ENCODE data around the gene XKR3. TPM values are rescaled to one million over a fixed set of nuclear protein-coding genes. Genes with fewer than 3 reads are reported as not detected.

The XKR3 gene
- total and polyA plus RNA-seq, 2 experiments from 2014 or later = not detected

DNA sequence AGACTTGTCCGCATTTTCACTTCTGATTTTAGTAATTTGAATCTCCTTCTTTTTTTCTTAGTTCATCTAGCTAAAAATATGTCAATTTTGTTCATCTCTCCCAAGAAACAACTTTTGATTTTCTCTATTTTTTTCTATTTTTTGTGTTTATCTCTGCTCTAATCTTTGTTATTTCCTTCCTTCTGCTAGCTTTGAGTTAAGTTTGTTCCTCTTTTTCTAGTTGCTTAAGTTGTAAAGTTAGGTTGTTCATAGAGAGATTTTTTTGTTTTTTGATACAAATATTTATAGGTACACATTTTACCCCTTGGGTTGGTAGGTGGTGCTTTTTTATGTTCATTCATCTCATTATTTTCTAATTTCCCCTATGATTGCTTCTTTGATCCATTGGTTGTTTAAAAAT lies 22.1 kb upstream of the XKR3 start:
- no peak overlapping the region for H3K4me3 Mint-ChIP-seq
- DNase-seq (ENCODE audit: low spot score) (no peak), ATAC-seq (no peak)
- H3K36me3 Mint-ChIP-seq (ENCODE audit: low read depth) = peaks cover 7% of the 10 kb centered on the region; the same call in 2 of the 3 replicates
- Histone ChIP-seq H3K9me2 (ENCODE audit: insufficient read depth) (0 out of 2 replicates have a peak, but pooled peaks cover 3% of the 10 kb centered on the region), H3K4me1 (ENCODE audit: insufficient read depth) (no peaks in the 10 kb centered on the region; the same call in 1 of the 2 replicates), H3K27ac (ENCODE audit: low read depth) (no peak overlapping the region), H3F3A (replicated peaks; ENCODE audit: low read depth) (no peaks in the 10 kb centered on the region), H2AFZ (no peak overlapping the region), H4K20me1 (replicated peaks; ENCODE audit: insufficient read depth) (no peaks in the 10 kb centered on the region), H3K36me3 (ENCODE audit: insufficient read depth) (no peaks in the 10 kb centered on the region), H3K4me2 (no peak overlapping the region), H3K27me3 (ENCODE audit: insufficient read depth) (no peaks in the 10 kb centered on the region), H3K79me2 (replicated peaks; ENCODE audit: insufficient read depth) (no peaks in the 10 kb centered on the region), H3K4me3 (no peak overlapping the region)
- H3K9me3 Mint-ChIP-seq = peaks cover 56% of the 10 kb centered on the region
- TF ChIP-seq ZNF114 (CRISPR knock-in tag; IDR thresholded peaks at IDR 0.05) (no peak), CREB1 (CRISPR knock-in tag; IDR thresholded peaks at IDR 0.05; ENCODE audit: low read depth) (no peak), POLR2AphosphoS5 (IDR thresholded peaks at IDR 0.05; ENCODE audit: low read depth) (no peak), NANOG (IDR thresholded peaks at IDR 0.05; ENCODE audit: borderline replicate concordance) (no peak), ZNF331 (CRISPR knock-in tag; IDR thresholded peaks at IDR 0.05; ENCODE audit: low read depth) (no peak), EZH2 (IDR thresholded peaks at IDR 0.05; ENCODE audit: low read depth, unreplicated experiment) (no peak), EZH2phosphoT487 (IDR thresholded peaks at IDR 0.05; ENCODE audit: unreplicated experiment) (no peak), JUNB (IDR thresholded peaks at IDR 0.05; ENCODE audit: unreplicated experiment) (no peak), STAT1 (IDR thresholded peaks at IDR 0.05; ENCODE audit: unreplicated experiment) (no peak)
- TF ChIP-seq, protein P1, sequence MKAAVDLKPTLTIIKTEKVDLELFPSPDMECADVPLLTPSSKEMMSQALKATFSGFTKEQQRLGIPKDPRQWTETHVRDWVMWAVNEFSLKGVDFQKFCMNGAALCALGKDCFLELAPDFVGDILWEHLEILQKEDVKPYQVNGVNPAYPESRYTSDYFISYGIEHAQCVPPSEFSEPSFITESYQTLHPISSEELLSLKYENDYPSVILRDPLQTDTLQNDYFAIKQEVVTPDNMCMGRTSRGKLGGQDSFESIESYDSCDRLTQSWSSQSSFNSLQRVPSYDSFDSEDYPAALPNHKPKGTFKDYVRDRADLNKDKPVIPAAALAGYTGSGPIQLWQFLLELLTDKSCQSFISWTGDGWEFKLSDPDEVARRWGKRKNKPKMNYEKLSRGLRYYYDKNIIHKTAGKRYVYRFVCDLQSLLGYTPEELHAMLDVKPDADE (IDR thresholded peaks at IDR 0.05) = no peak
- TF ChIP-seq, protein P2, sequence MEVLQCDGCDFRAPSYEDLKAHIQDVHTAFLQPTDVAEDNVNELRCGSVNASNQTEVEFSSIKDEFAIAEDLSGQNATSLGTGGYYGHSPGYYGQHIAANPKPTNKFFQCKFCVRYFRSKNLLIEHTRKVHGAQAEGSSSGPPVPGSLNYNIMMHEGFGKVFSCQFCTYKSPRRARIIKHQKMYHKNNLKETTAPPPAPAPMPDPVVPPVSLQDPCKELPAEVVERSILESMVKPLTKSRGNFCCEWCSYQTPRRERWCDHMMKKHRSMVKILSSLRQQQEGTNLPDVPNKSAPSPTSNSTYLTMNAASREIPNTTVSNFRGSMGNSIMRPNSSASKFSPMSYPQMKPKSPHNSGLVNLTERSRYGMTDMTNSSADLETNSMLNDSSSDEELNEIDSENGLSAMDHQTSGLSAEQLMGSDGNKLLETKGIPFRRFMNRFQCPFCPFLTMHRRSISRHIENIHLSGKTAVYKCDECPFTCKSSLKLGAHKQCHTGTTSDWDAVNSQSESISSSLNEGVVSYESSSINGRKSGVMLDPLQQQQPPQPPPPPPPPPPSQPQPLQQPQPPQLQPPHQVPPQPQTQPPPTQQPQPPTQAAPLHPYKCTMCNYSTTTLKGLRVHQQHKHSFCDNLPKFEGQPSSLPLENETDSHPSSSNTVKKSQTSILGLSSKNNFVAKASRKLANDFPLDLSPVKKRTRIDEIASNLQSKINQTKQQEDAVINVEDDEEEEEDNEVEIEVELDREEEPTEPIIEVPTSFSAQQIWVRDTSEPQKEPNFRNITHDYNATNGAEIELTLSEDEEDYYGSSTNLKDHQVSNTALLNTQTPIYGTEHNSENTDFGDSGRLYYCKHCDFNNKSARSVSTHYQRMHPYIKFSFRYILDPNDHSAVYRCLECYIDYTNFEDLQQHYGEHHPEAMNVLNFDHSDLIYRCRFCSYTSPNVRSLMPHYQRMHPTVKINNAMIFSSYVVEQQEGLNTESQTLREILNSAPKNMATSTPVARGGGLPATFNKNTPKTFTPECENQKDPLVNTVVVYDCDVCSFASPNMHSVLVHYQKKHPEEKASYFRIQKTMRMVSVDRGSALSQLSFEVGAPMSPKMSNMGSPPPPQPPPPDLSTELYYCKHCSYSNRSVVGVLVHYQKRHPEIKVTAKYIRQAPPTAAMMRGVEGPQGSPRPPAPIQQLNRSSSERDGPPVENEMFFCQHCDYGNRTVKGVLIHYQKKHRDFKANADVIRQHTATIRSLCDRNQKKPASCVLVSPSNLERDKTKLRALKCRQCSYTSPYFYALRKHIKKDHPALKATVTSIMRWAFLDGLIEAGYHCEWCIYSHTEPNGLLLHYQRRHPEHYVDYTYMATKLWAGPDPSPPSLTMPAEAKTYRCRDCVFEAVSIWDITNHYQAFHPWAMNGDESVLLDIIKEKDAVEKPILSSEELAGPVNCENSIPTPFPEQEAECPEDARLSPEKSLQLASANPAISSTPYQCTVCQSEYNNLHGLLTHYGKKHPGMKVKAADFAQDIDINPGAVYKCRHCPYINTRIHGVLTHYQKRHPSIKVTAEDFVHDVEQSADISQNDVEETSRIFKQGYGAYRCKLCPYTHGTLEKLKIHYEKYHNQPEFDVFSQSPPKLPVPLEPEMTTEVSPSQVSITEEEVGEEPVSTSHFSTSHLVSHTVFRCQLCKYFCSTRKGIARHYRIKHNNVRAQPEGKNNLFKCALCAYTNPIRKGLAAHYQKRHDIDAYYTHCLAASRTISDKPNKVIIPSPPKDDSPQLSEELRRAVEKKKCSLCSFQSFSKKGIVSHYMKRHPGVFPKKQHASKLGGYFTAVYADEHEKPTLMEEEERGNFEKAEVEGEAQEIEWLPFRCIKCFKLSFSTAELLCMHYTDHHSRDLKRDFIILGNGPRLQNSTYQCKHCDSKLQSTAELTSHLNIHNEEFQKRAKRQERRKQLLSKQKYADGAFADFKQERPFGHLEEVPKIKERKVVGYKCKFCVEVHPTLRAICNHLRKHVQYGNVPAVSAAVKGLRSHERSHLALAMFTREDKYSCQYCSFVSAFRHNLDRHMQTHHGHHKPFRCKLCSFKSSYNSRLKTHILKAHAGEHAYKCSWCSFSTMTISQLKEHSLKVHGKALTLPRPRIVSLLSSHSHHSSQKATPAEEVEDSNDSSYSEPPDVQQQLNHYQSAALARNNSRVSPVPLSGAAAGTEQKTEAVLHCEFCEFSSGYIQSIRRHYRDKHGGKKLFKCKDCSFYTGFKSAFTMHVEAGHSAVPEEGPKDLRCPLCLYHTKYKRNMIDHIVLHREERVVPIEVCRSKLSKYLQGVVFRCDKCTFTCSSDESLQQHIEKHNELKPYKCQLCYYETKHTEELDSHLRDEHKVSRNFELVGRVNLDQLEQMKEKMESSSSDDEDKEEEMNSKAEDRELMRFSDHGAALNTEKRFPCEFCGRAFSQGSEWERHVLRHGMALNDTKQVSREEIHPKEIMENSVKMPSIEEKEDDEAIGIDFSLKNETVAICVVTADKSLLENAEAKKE (CRISPR knock-in tag; IDR thresholded peaks at IDR 0.05) = no peak
- TF ChIP-seq, protein P3, sequence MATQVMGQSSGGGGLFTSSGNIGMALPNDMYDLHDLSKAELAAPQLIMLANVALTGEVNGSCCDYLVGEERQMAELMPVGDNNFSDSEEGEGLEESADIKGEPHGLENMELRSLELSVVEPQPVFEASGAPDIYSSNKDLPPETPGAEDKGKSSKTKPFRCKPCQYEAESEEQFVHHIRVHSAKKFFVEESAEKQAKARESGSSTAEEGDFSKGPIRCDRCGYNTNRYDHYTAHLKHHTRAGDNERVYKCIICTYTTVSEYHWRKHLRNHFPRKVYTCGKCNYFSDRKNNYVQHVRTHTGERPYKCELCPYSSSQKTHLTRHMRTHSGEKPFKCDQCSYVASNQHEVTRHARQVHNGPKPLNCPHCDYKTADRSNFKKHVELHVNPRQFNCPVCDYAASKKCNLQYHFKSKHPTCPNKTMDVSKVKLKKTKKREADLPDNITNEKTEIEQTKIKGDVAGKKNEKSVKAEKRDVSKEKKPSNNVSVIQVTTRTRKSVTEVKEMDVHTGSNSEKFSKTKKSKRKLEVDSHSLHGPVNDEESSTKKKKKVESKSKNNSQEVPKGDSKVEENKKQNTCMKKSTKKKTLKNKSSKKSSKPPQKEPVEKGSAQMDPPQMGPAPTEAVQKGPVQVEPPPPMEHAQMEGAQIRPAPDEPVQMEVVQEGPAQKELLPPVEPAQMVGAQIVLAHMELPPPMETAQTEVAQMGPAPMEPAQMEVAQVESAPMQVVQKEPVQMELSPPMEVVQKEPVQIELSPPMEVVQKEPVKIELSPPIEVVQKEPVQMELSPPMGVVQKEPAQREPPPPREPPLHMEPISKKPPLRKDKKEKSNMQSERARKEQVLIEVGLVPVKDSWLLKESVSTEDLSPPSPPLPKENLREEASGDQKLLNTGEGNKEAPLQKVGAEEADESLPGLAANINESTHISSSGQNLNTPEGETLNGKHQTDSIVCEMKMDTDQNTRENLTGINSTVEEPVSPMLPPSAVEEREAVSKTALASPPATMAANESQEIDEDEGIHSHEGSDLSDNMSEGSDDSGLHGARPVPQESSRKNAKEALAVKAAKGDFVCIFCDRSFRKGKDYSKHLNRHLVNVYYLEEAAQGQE (IDR thresholded peaks at IDR 0.05; ENCODE audit: unreplicated experiment) = no peak
- H3K27me3 Mint-ChIP-seq (ENCODE audit: insufficient read depth, low read depth, poor library complexity) = peaks cover 3% of the 10 kb centered on the region
- no peak overlapping the region for H3K27ac Mint-ChIP-seq
- H3K4me1 Mint-ChIP-seq = no peaks in the 10 kb centered on the region

Data from GM23338 (cell line).